HG02973 (cell line): Measurements from ENCODE around the gene ZNF592.

Source experiments
- ATAC-seq: cut with Tn5 transposase; IDR thresholded peaks from one replicate; pipeline ENCODE4 v1.9.1; 2021; ENCODE audit warnings: moderate library complexity; ENCODE audit not compliant: unreplicated experiment

Gene ZNF592, protein sequence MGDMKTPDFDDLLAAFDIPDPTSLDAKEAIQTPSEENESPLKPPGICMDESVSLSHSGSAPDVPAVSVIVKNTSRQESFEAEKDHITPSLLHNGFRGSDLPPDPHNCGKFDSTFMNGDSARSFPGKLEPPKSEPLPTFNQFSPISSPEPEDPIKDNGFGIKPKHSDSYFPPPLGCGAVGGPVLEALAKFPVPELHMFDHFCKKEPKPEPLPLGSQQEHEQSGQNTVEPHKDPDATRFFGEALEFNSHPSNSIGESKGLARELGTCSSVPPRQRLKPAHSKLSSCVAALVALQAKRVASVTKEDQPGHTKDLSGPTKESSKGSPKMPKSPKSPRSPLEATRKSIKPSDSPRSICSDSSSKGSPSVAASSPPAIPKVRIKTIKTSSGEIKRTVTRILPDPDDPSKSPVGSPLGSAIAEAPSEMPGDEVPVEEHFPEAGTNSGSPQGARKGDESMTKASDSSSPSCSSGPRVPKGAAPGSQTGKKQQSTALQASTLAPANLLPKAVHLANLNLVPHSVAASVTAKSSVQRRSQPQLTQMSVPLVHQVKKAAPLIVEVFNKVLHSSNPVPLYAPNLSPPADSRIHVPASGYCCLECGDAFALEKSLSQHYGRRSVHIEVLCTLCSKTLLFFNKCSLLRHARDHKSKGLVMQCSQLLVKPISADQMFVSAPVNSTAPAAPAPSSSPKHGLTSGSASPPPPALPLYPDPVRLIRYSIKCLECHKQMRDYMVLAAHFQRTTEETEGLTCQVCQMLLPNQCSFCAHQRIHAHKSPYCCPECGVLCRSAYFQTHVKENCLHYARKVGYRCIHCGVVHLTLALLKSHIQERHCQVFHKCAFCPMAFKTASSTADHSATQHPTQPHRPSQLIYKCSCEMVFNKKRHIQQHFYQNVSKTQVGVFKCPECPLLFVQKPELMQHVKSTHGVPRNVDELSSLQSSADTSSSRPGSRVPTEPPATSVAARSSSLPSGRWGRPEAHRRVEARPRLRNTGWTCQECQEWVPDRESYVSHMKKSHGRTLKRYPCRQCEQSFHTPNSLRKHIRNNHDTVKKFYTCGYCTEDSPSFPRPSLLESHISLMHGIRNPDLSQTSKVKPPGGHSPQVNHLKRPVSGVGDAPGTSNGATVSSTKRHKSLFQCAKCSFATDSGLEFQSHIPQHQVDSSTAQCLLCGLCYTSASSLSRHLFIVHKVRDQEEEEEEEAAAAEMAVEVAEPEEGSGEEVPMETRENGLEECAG (N-terminal part only)

DNA sequence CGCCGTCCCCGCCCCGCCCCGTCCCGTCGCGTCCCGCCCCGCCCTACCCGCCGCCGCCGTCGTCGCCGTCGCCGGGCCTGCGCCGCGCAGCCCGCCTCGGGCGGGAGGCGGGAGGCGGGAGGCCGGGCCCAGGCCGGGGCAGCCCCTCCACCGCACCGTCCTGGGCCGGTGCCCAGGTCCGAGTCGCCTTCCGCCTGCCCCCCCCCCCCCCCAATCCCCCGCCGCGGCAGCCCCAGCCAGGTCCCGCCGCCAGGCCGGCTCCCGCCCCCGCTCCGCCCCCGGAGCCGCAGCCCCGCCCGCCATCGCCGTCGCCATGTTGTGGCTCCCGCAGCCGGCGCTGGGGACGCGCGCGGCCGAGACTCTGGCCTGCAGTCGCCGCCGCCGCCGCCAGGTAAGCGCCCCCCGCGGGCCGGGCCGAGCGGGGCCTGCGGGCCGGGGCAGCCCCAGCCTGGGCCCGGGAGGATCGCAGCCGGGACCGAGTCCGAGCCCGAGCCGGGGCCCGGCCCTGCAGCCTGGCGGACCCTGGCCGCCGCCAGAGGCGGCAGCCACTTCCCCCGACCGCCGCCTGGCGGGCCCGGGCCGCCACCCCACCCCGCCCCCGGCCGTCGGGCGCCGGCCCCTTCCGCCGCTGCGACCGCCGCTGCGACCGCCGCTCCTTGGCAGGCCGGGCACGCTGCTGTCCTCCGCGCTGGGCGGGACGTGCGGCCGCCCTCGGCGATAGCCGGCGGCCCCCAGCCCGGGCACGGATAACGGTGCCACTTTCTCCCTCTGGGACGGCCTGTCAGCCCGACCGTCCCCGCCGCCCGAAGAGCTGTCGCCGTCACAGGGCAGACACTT, at the start of gene ZNF592:
ZNF592 (plus strand) TSS at position 319 of the 837 bp plus-strand sequence. CDS start 34,084 bp downstream, outside the sequence.
- ATAC-seq, result peak; percentile 49

DNA sequence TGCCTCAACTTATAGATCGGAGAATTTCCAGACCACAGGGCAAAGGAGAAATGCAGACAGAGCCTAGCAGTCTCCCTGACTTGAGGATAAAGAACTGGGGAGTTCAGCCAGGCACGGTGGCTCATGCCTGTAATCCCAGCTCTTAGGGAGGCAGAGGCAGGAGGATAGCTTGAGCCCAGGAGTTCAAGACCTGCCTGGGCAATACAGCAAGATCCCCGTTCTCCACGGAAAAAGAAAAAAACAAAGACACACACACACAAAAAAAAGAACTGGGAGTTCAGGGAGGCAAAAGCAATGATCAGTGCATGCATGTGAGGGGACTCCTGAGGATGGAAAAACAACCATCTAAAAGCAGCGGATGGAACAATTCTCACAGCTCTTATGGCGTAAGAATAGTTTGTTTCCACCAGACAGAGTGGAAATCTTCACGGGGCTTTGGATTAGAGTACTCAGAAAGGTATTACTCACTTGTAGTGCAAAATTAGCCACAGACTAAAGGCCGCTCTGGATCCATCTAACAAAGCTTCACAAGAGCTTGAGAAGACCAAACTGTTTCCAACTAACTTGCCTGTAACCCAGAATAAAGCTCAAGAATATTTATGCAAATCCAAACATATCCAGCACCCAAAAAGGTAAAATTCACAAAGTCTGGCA, 48.7 kb upstream of the ZNF592 start:
- no peak for ATAC-seq

DNA sequence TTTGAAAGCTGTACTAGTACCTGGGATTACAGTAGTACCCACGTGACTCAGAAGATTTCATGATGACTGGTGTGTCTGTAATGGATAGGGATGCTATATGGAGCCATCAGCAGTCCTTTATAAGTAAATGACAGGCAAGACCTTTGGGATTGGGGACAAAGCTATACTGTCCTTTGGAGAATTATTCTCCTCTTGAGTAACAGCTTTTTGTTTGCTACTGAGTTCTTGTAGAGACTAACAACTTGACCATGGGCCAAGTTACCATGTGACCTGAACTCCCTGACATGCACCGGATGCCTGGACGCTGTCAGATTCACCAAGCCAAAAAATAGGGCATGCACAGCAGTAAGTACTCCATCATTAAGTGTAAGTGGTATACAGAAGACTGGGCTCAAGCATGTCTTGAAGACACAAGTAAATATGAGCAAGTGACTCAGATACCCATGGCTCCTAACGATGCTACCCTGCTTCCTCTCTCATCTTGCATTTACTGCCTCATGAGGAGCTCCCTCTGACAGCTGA, 45.4 kb upstream of the ZNF592 start:
- ATAC-seq, result no peak

DNA sequence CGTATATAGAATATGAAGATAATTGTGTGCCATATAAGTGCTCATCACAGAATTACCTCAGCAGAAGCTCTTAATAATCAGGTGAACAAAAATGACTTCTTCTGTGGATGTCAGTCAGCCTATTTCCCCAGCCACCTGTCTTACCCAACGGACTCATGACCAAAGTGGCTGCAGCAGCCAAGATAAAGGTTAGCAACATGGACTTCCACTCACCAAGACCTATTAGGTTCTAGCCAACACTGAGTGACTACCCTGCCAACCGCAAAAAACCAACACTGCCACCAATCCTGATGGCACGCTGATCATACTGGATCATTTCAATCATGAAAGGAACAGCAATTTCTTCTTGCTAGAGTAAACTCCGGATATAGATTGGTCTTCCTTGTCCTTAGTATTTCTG, 44.6 kb upstream of the ZNF592 start:
- ATAC-seq, result no peak

DNA sequence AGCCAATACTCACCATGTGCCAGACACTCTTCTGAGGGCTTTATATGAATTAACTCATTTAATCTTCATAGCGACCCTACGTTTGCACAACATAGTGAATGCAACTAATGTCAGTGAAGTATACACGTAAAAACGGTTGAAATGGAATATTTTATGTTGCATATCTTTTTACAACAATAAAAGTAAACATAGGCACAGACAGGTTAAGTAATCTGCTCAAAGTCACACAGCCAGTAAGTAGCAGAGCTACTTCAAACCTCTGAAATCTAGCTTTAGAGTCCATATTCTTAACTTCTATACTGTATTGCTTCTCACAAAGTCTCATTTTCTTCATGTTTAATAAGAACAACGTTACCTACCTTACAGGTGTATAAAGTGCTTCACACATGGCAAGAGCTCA, 34.0 kb upstream of the ZNF592 start:
- ATAC-seq, result no peak

DNA sequence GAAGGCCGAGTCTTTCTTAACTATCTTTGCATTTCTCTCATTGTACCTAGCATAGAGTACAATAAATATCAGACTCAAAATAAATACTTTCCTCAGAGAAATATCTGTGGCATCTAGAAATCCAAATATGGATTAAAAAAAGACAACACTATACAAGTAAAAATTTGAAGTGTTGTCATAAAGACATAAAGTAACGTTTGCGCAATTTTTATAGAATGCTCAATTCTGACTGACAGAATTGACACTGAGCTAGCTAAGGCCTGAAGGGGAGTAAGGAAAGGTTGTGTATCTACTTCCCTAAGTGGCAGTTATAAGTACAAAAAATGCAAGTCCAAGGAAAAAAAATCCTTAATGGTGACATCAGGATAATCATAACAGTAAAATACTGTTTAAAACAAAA, 33.6 kb upstream of the ZNF592 start:
- no peak for ATAC-seq

DNA sequence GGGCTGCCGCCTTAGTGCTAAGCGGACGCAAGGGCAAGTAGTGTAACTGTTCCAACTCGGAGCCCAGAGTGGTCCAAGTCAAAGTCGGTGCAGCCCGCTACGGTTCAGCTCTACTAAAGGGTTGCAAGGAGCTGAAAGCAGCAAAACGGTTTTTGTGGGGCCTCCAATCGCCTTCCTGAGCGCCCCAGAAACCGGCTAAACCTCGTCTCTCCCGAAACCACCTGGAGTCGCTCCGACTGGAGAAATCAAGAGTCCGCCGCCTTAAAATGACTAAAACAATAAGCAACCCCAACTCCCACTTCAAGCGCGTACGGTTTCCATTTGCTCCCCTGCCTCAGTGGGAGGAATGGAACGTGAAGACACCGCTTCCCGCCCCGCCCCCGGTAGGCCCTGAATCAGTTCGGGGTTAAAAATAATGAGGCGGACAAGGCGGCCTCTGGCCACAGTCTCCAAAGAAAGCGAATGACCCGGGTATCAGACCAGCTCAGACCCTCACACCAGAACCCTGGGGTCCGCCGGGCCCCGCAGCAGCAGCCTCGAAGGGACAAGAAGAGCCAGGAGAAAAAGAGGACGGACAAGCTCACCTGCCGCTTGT, 32.9 kb upstream of the ZNF592 start:
- no peak for ATAC-seq

DNA sequence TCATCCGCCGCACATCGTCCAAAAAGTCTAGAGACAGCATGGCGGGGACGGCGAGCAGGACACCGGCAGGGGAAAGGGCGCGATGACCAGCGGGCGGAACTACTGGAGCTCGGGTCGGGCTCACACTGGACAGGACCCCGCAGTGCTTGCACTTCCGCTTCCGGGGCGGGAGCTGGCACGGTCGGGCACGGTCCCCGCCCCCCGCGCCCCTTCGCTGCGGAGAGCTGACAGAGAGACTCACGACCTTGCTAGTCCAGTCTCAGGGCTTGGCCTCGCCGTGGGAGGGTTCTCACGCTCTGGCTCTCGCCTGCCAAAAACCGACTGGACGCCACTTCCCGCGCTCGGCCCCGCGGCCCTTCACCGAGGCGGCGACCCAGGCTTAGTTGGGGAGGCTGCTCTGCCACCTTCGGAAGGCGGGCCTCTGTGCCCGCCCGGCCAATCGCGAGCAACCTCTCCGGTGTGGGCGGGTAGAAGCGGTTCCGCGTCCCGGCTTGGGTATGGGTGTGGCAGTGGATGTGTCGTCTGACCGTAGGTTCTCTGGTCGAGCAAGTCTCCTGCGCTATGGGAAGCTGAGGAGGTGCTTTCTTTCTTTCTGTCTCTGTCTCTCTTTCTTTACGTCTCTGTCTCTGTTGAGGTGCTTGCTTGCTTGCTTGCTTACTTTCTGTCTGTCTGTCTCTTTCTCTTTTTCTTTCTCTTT, 32.2 kb upstream of the ZNF592 start, which contains the start of gene SEC11A:
SEC11A (minus strand) TSS at position 104 of the 697 bp plus-strand sequence; CDS start at position 40, 64 bp downstream.
- ATAC-seq, result peak; percentile 92

DNA sequence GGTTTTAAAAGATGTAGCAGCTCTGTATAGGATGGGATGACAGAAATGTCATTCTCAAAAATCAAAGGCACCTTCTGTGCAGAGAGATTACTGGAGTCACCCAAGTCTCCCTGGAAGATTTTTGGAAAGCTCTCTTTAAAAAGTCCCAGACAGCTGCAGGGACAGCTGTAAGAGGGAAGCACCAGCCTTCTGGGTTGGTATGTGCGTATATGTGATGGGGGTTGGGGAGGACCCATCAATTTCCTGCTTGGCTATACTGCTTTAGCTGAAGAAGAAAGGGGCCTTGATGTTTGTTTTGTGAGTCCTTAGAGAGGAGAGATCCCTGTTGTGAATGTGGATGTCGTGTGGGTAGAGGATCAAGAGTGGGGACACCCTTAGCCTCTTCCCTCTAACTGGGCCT, 27.0 kb upstream of the ZNF592 start:
- ATAC-seq, result no peak

DNA sequence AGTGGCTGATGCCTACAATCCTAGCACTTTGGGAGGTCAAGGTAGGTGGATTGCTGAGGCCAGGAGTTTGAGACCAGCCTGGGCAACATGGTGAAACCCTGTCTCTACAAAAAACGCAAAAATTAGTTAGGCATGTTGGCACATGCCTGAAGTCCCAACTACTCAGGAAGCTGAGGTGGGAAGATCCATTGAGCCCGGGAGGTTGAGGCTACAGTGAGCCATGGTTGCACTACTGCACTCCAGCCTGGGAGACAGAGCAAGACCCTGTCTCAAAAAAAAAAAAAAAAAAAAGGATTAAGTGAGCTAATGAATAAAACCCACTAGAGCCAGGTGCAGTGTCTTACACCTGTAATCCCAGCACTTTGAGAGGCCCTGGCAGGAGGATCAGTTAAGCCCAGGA, 25.8 kb upstream of the ZNF592 start:
- no peak for ATAC-seq

DNA sequence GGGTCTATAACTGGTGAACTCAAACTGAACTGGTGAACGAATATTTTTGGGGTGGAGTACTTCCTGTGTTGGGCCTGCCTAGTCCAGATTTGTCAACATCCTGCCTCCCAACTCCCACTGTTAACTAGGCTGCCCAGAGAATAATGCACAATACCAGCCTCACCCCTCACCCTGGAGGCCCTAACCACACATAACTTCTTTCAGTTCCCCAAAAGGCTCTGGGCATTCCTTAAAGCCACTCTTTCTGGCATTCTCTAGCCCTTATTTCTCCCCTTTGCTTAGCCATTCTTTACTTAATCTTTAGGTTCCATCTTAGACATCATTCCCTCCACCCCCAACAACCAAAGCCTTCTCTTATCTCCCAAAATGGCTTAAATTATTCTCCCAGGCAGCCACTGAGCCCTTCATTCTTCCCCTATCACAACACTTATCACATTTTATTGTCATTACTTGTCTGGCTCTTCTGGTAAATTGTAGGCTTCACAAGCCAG, 23.3 kb upstream of the ZNF592 start:
- no peak for ATAC-seq

DNA sequence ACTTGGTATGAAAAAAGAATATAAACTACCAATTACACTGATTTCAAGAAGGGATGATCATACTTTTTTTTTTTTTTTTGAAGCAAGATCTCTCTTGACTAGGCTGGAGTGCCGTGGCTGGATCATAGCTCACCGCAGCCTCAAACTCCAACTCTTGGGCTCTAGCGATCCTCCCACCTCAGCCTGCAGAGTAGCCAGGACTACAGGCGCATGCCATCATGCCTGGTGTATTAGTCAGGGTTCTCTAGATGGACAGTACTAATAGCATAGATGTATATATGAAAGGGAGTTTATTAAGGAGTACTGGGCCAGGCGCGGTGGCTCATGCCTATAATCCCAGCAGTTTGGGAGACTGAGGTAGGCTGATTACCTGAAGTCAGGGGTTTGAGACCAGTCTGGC, 21.0 kb upstream of the ZNF592 start:
- no peak for ATAC-seq

DNA sequence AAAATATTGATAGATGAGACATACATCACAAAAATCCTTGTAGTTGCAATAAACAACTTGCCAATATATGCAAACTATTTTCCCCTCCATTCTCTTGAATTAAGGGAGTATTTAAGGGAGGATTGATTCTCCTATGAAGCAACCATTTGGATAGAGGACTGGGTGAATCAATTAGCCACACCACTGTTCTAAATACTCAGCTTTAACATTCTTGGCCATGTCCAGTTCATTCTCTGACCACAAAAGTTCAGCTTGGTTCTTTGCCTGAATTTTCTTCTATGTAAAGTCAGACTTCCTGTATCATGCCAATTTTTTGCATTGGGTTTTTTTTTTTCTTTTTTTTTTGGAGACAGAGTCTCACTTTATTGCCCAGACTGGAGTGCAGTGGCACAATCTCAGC, 16.6 kb upstream of the ZNF592 start:
- ATAC-seq, result no peak

DNA sequence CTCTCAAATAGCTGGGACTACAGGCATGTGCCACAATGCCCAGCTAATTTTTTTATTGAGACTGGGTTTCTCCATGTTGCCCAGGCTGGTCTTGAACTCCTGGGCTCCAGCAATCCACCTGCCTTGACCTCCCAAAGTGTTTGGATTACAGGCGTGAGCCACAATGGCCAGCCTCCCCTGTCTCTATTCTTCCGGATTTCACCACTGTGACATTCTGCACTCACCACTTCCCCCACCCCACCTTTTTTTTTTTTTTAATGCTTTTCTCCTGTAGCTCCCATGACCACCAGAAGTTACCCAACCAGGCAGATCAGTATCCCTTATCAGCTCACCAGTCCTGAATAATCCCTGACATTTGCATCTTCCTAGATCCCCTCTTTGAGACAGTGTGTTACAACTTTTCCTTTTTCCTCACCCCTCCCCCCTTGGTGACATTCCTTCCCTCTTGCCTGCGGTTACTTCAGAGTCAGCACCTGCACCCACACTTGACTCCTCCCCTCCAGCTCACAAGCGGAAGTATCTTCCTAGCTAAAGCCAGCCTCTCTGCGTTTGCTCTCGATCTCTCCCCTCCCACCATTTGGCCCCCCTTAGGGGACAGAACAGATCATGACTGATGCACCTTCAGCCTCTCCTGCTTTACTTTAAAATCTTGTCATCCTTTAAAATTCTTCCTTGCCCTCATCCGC, 13.5 kb upstream of the ZNF592 start:
- ATAC-seq, result peak; percentile 56

DNA sequence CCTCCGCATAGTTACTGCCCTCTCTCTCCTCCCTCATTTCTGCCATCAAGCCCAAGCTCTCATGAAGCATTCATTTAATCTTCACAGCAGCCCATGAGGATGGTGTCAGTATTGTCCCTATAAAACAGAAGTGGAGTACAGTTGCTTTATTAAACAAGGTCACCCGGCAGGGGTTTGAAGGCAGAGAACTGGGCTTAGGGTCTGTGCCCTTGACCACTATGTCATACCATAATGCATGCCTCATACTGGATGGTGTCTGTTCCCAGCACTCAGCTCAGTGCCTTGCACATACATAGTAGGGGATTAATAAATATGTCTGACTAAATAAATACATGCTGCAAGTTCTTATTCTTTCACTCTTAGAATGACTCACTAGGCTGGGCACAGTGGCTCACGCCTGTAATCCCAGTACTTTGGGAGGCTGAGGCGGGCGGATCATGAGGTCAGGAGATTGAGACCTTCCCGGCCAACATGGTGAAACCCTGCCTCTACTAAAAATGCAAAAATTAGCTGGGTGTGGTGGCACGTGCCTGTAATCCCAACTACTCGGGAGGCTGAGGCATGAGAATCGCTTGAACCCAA, 12.8 kb upstream of the ZNF592 start:
- ATAC-seq, result peak; percentile 52

DNA sequence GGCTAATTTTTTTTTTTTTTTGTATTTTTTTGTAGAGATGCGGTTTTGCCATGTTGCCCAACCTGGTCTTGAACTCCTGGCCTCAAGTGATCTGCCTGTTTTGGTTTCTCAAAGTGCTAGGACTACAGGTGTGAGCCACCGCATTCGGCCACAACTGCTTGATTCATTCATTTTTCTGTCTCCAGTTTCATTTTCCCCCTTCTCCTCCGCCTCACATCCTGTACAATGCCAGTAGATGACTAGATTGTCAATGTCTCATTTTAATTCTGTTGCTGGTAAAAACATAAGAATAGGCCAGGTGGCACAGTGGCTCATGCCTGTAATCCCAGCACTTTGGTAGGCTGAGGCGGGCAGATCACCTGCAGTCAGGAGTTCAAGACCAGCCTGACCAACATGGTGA, 12.0 kb upstream of the ZNF592 start:
- ATAC-seq, result peak; percentile 49

DNA sequence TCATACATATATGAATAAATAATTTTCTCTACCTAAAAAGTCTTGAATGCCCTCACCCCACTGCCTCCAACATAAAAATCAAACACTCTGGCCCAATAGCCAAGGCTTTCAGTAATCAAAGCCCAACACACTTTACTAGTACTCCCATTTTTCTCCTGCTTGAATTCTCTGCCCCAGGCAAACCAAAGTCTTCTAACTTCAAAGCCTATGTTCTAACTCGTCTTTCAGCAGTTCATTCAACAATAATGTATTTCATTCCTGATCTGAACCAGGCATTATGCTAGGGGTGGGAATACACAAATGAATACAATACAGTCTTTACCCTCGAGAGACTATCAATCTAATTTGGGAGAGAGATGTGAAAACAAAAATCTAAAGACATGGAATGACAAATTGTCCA, 11.4 kb upstream of the ZNF592 start:
- no peak for ATAC-seq
